H1 (cell line): ENCODE measurements around the gene EPN2. TPM values are rescaled to one million over a fixed set of nuclear protein-coding genes. Genes with fewer than 3 reads are reported as not detected.

ENCODE experiments used
- RAD21 ChIP-seq, 2 experiments: IDR thresholded peaks in 1 of 2; conservative IDR thresholded peaks in 1 of 2; 2 replicates each; pipeline ENCODE4 v1.6.1; 2011; ENCODE audit warnings: low read depth in 2 of 2, low read length in 2 of 2, improper control_type of control experiment in 1 of 2, inconsistent platforms in 1 of 2, mild to moderate bottlenecking in 1 of 2, moderate library complexity in 1 of 2
- polyA plus RNA-seq, 7 experiments: library from polyadenylated mRNA; depleted of rRNA in 3 of 7; stranded (reverse) in 5 of 7; unstranded in 2 of 7; fragments of >200 nt in 5 of 7; fragments of 200-250 nt in 2 of 7; gene quantifications; 1 replicate in 5 of 7; 2 replicates in 1 of 7; 4 replicates in 1 of 7; pipeline versions ENCODE4 v1.2.1 to v1.2.3, GENCODE V29; 2011 to 2013; ENCODE audit warnings: missing spikeins in 2 of 7, mixed read lengths in 2 of 7
- total RNA-seq: library from RNA; stranded (reverse); fragmentation: NEBNext Ultra II Directional; extraction: Animal tissue kit (Norgen Biotek cat#: 25700); gene quantifications from 2 replicates; pipeline ENCODE4 v1.2.1, GENCODE V29; 2021

Gene EPN2
- total and polyA plus RNA-seq, 2 of the 8 experiments (the other 6 are each of a cell fraction or from before 2014, with no cell fraction given), result 28.7 to 55.8 TPM

DNA sequence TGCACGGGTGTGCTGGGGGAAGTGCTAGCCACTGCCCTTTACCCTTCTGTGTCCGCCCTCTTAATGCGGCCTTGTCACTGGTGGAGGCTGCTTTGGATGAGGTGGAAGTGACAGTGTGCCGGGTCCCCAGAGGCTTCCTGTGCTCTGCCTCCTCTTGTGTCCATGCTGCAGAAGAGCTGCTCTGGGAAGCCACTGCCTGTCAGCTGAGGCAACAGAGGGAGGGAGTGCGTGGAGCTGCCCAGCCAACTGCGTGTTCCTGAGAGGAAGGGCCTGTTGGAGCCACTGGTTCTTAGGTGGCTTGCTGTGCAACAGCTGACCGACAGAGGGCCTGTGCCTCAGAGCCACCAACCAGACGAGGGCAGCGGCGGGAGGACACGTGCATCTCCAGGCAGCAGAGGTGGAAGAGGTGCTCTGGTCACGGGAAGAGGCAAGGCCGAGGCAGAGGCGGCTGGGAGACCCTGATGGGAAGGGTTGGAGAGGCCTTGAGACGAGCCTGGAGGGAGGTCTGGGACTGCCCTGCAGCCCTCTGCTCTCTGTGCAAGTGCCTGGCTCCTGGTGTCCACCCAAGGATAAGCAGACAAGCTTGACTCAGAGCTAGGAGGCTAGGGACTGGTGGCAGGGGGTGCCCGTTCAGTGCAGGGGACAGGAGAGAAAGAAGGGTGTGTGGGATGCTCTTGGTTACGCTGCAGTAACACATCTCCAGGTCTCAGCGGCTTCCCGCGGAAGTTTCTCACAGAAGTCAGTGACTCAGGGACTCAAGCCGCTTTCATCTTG is 100.0 kb downstream of the EPN2 start (continued):
- TF ChIP-seq RAD21 (IDR thresholded peaks at IDR 0.05 in 1 of 2, conservative IDR thresholded peaks at IDR 0.05 in 1 of 2; ENCODE audit: low read depth in 2 of 2, low read length in 2 of 2), result peak in 1 of 2 experiments; percentile 19; a peak in 2 of 4 replicates
